Lung (tissue), 12 donors: ENCODE data around the gene C9orf152. TPM values are rescaled to one million over a fixed set of nuclear protein-coding genes. Genes with fewer than 3 reads are reported as not detected.

Experiments
- ATAC-seq: fragments of 200-7000 bp; cut with Tn5 transposase; one replicate; pipeline ENCODE4 v1.9.1; 2020; ENCODE audit warnings: moderate number of reproducible peaks; ENCODE audit not compliant: insufficient read depth, low FRiP score
- DNase-seq, 3 donors: peaks; one replicate each; pipeline ENCODE4 v3.0.0-alpha.2; 2013 to 2017
- H3K27ac ChIP-seq, 2 donors: one replicate each; pipeline ENCODE4 v1.5.1; 2013; ENCODE audit warnings: mild to moderate bottlenecking in 2 of 2, moderate library complexity in 2 of 2, control low read depth in 1 of 2, inconsistent platforms in 1 of 2, low read depth in 1 of 2, low read length in 1 of 2
- H3K27me3 ChIP-seq, 3 donors: one replicate each; pipeline ENCODE4 v1.5.1; 2013; ENCODE audit warnings: low read length in 2 of 3; ENCODE audit not compliant: control insufficient read depth in 3 of 3, insufficient read depth in 3 of 3
- H3K36me3 ChIP-seq, 4 donors: one replicate each; pipeline ENCODE4 v1.5.1; 2013; ENCODE audit warnings: low read length in 4 of 4, mild to moderate bottlenecking in 1 of 4, moderate library complexity in 1 of 4; ENCODE audit not compliant: control insufficient read depth in 4 of 4, insufficient read depth in 4 of 4
- H3K4me1 ChIP-seq, 5 donors: one replicate each; pipeline ENCODE4 v1.5.1; 2013; ENCODE audit warnings: low read length in 5 of 5, mild to moderate bottlenecking in 2 of 5, moderate library complexity in 1 of 5; ENCODE audit not compliant: control insufficient read depth in 5 of 5, insufficient read depth in 5 of 5
- H3K4me3 ChIP-seq: one replicate; pipeline ENCODE4 v1.5.1; 2013; ENCODE audit warnings: mild to moderate bottlenecking, control low read depth, moderate library complexity
- H3K9ac ChIP-seq, 2 donors: one replicate each; pipeline ENCODE4 v1.5.1; 2013; ENCODE audit warnings: low read length in 2 of 2, control low read depth in 1 of 2; ENCODE audit not compliant: insufficient read depth in 1 of 2
- H3K9me3 ChIP-seq, 4 donors: one replicate each; pipeline ENCODE4 v1.5.1; 2013; ENCODE audit warnings: low read length in 3 of 4, mild to moderate bottlenecking in 1 of 4, moderate library complexity in 1 of 4; ENCODE audit not compliant: control insufficient read depth in 4 of 4, insufficient read depth in 3 of 4
- CTCF ChIP-seq: IDR thresholded peaks from 2 replicates; pipeline ENCODE4 v1.5.1; 2012; ENCODE audit warnings: mild to moderate bottlenecking; ENCODE audit errors: control extremely low read depth, extremely low read depth
- WGBS, 2 donors: extraction: QIAGEN DNeasy Blood & Tissue Kit; methylation state at CpG; one replicate each; pipeline ENCODE4 v1.1.7; 2013; 5-methylcytosine and 5-hydroxymethylcytosine counted together
- polyA plus RNA-seq, 2 donors: library from polyadenylated mRNA; stranded (reverse); fragments of 200-250 nt; gene quantifications; one replicate each; pipeline ENCODE4 v1.2.1, GENCODE V29; 2013
- total RNA-seq, 2 donors: library from RNA; depleted of rRNA in 1 of 2; stranded (reverse); fragments of >200 nt in 1 of 2; gene quantifications; one replicate each; pipeline ENCODE4 v1.2.1, GENCODE V29; 2014 to 2021
- donor health status: control.
- donor health status: control.
- donor health status: Bipolar disorder and iron deficiency.
- donor health status: healthy.
- donor health status: DM: yes; HTN: yes; CAD: no.

C9orf152 gene
- total and polyA plus RNA-seq, 4 donors, result 4.2 to 16.8 (median 11.2) TPM

GRCh38 chr9:110160685-110161084, 47.3 kb downstream of the C9orf152 start:
- Histone ChIP-seq H3K4me3 (no peak overlapping the region), H3K9me3 (no peaks in the 10 kb centered on the region), H3K27ac (no peak overlapping the region), H3K36me3 (peaks cover 7 to 8% (median 7%) of the 10 kb centered on the region in 4 donors), H3K27me3 (no peaks in the 10 kb centered on the region), H3K9ac (no peak overlapping the region), H3K4me1 (peaks cover 4 to 49% (median 7%) of the 10 kb centered on the region in 5 donors)
- WGBS, 2 donors, result 81 to 86% methylated on average over 7 of the region's 7 CpGs
- DNase-seq, result no peak
- TF ChIP-seq CTCF, result no peak
- ATAC-seq, result no peak

GRCh38 chr9:110160123-110160522, 47.8 kb downstream of the C9orf152 start:
- no peaks in the 10 kb centered on the region for H3K27me3 ChIP-seq
- H3K9me3 ChIP-seq, result no peaks in the 10 kb centered on the region
- H3K4me1 ChIP-seq, result peaks cover 4 to 51% (median 7%) of the 10 kb centered on the region in 5 donors
- ATAC-seq (no peak), DNase-seq (no peak)
- no peak overlapping the region for H3K27ac ChIP-seq
- H3K36me3 ChIP-seq, result peaks cover 7 to 8% (median 7%) of the 10 kb centered on the region in 4 donors
- H3K9ac ChIP-seq, result no peak overlapping the region
- no peak for TF ChIP-seq CTCF
- 94% methylated on average over 1 of the region's 1 CpG for WGBS, 2 donors
- H3K4me3 ChIP-seq, result no peak overlapping the region

- H3K9ac ChIP-seq, result no peak overlapping the region
- no peaks in the 10 kb centered on the region for H3K27me3 ChIP-seq
- no peaks in the 10 kb centered on the region for H3K9me3 ChIP-seq
- H3K27ac ChIP-seq, result peak overlapping the region in 1 of 2 donors; percentile 24
- TF ChIP-seq CTCF, result no peak
- 36 to 60% methylated on average over 9 of the region's 9 CpGs for WGBS, 2 donors
- DNase-seq (peak; percentile 50 to 75 (median 53)), ATAC-seq (no peak)
- H3K4me1 ChIP-seq, result peaks cover 4 to 60% (median 7%) of the 10 kb centered on the region in 5 donors
- H3K4me3 ChIP-seq, result no peak overlapping the region
- H3K36me3 ChIP-seq, result peaks cover 7 to 8% (median 7%) of the 10 kb centered on the region in 4 donors
Measured at GRCh38 chr9:110157823-110158664, 49.9 kb downstream of the C9orf152 start.
